GM12878 (cell line): ENCODE results near the gene TLE7. TPM values are rescaled to one million over a fixed set of nuclear protein-coding genes. Genes with fewer than 3 reads are reported as not detected.
A peak's percentile ranks its signal among the peaks of the same experiment; 100 is the strongest.

ENCODE experiments used
- ATAC-seq: fragments of 200-7000 bp; cut with Tn5 transposase; 3 replicates; pipeline ENCODE4 v1.9.1; 2020; ENCODE audit warnings: mild to moderate bottlenecking, moderate library complexity
- Bru-seq: library from RNA; stranded (reverse); fragments of 400-500 nt; gene quantifications from one replicate; lab custom pipeline; 2021; lab: Mats Ljungman, UMichigan
- BruChase-seq, 2 experiments: library from RNA; stranded (reverse); fragments of 400-500 nt; gene quantifications; one replicate each; lab custom pipeline; 2021; lab: Mats Ljungman, UMichigan
- BruUV-seq: library from RNA; stranded (reverse); fragments of 400-500 nt; replicated peaks from 2 replicates; lab custom pipeline; 2021; lab: Mats Ljungman, UMichigan
- CTCF ChIA-PET: fragments of 300-600 bp; sonication (Branson Sonifier 250); formaldehyde crosslinking; extraction: SDS; loops from one replicate; lab custom pipeline; 2021; ENCODE audit warnings: inconsistent platforms; lab: Yijun Ruan, JAX
- POLR2A ChIA-PET: fragments of 350-600 bp; formaldehyde crosslinking; extraction: SDS; loops from one replicate; lab custom pipeline; 2021; ENCODE audit warnings: inconsistent platforms; lab: Charles Lee
- RAD21 ChIA-PET: fragments of 300-600 bp; sonication (Branson Sonifier 250); formaldehyde crosslinking; loops from one replicate; lab custom pipeline; 2023; ENCODE audit warnings: antibody characterized with exemption; ENCODE audit not compliant: unreplicated experiment; lab: Charles Lee
- SMC1A ChIA-PET: fragments of 300-600 bp; sonication (Branson Sonifier 250); formaldehyde crosslinking; loops from one replicate; lab custom pipeline; 2023; ENCODE audit not compliant: unreplicated experiment, uncharacterized antibody; lab: Charles Lee
- DNase-seq: peaks from one replicate; pipeline ENCODE4 v3.0.0-alpha.2; 2011; ENCODE audit warnings: low read depth, low spot score
- FAIRE-seq: peaks from 3 replicates; lab custom pipeline; 2011; peaks lifted over from hg19 to GRCh38; lab: Jason Lieb, UNC
- H2AFZ ChIP-seq: 2 replicates; pipeline ENCODE4 v1.6.0; 2011; ENCODE audit warnings: low read depth, low read length, control low read depth; ENCODE audit not compliant: control insufficient read depth
- H3K27ac ChIP-seq: 2 replicates; pipeline ENCODE4 v1.5.1; 2011; ENCODE audit warnings: control low read depth; ENCODE audit not compliant: control insufficient read depth, insufficient read depth
- H3K27me3 ChIP-seq, 2 experiments: replicated peaks in 1 of 2; 2 replicates each; pipeline versions ENCODE4 v1.6.0 to v1.6.1; 2011; ENCODE audit warnings: low read length in 1 of 2; ENCODE audit not compliant: control insufficient read depth in 2 of 2, insufficient read depth in 2 of 2
- H3K36me3 ChIP-seq, 2 experiments: 2 replicates each; pipeline ENCODE4 v1.5.1; 2011; ENCODE audit warnings: low read length in 1 of 2; ENCODE audit not compliant: control insufficient read depth in 2 of 2, insufficient read depth in 2 of 2
- H3K4me1 ChIP-seq: 2 replicates; pipeline ENCODE4 v1.6.1; 2011; ENCODE audit warnings: mild to moderate bottlenecking, low read length, moderate library complexity, mixed read lengths; ENCODE audit not compliant: control insufficient read depth, insufficient read depth
- H3K4me2 ChIP-seq: 2 replicates; pipeline ENCODE4 v1.6.0; 2011; ENCODE audit warnings: control low read depth; ENCODE audit not compliant: control insufficient read depth, insufficient read depth
- H3K4me3 ChIP-seq: fragments of 200-600 bp; sonication (generic); 2 replicates; pipeline ENCODE4 v1.5.1; 2016
- H3K79me2 ChIP-seq: 2 replicates; pipeline ENCODE4 v1.6.0; 2011; ENCODE audit warnings: low read length; ENCODE audit not compliant: control insufficient read depth, insufficient read depth
- H3K9ac ChIP-seq: 2 replicates; pipeline ENCODE4 v1.8.0; 2011; ENCODE audit warnings: low read length, control low read depth, mixed read lengths; ENCODE audit not compliant: control insufficient read depth, insufficient read depth
- H3K9me3 ChIP-seq: replicated peaks from 3 replicates; pipeline ENCODE4 v1.5.1; 2011; ENCODE audit warnings: mild to moderate bottlenecking, low read length; ENCODE audit not compliant: control insufficient read depth, insufficient read depth
- H4K20me1 ChIP-seq: 2 replicates; pipeline ENCODE4 v1.6.0; 2011; ENCODE audit not compliant: control insufficient read depth, insufficient read depth
- CHD4 ChIP-seq: fragments of 200-600 bp; sonication (generic); IDR thresholded peaks from 2 replicates; pipeline ENCODE4 v1.6.1; 2016; ENCODE audit warnings: mild to moderate bottlenecking
- FOXM1 ChIP-seq: IDR thresholded peaks from 2 replicates; pipeline ENCODE4 v1.6.1; 2012; ENCODE audit warnings: low read depth, mild to moderate bottlenecking, inconsistent platforms, low read length, moderate library complexity
- KDM1A ChIP-seq: fragments of 200-600 bp; sonication (generic); IDR thresholded peaks from 2 replicates; pipeline ENCODE4 v1.6.1; 2016; ENCODE audit warnings: borderline replicate concordance
- NR2C1 ChIP-seq: fragments of 450-650 bp; IDR thresholded peaks from 2 replicates; pipeline ENCODE4 v1.6.1; 2017; ENCODE audit warnings: antibody characterized with exemption, mild to moderate bottlenecking, moderate library complexity
- SUZ12 ChIP-seq: fragments of 200-600 bp; sonication (generic); IDR thresholded peaks from one replicate; pipeline ENCODE4 v1.6.1; 2018; ENCODE audit warnings: antibody characterized with exemption, mild to moderate bottlenecking; ENCODE audit not compliant: unreplicated experiment
- TCF12 ChIP-seq: IDR thresholded peaks from 2 replicates; pipeline ENCODE4 v1.6.1; 2011; ENCODE audit warnings: low read depth, mild to moderate bottlenecking, low read length
- YY1 ChIP-seq: IDR thresholded peaks from 2 replicates; pipeline ENCODE4 v1.6.1; 2011; ENCODE audit warnings: low read depth, mild to moderate bottlenecking, low read length
- WGBS: methylation state at CpG from one replicate; pipeline ENCODE4 v1.1.6; 2016; ENCODE audit warnings: low lambda C conversion rate; ENCODE audit not compliant: insufficient replicate concordance, insufficient coverage; ENCODE audit errors: missing lambda C conversion rate; 5-methylcytosine and 5-hydroxymethylcytosine counted together
- in situ Hi-C: fragments of 300-500 bp; cut with MboI; formaldehyde crosslinking; loops from 9 replicates; pipeline ENCODE4 v1.14.3; 2018; ENCODE audit warnings: mixed read lengths
- intact Hi-C: fragments of 100-400 bp; cut with micrococcal nuclease; formaldehyde crosslinking; loops from one replicate; pipeline ENCODE4 v1.14.2; 2022; ENCODE audit not compliant: unreplicated experiment
- long read RNA-seq, 2 experiments: library from polyadenylated mRNA; unstranded; transcript quantifications; one replicate each; pipeline ENCODE4 v2.0.0, GENCODE V29; 2019 to 2020
- polyA minus RNA-seq, 3 experiments: library from RNA; depleted of rRNA, polyadenylated mRNA; stranded (reverse); fragments of >200 nt; gene quantifications; 2 replicates each; pipeline ENCODE4 v1.2.3, GENCODE V29; 2011
- polyA plus RNA-seq, 11 experiments: library from polyadenylated mRNA; depleted of rRNA in 4 of 11; unstranded in 6 of 11; stranded (reverse) in 5 of 11; fragments of >200 nt; fragmentation: Nextera tagmentation in 4 of 11; fragmentation: Illumina TruSeq in 1 of 11; extraction: Ambion mirVana in 4 of 11; extraction: Trizol in 1 of 11; gene quantifications; 1 replicate in 1 of 11; 2 replicates in 10 of 11; pipeline versions ENCODE4 v1.2.1 to v1.2.3, GENCODE V29; 2011 to 2016; ENCODE audit warnings: inconsistent platforms in 2 of 11, missing spikeins in 2 of 11, low read depth in 1 of 11
- total RNA-seq, 4 experiments: library from RNA; depleted of rRNA in 3 of 4; stranded (reverse); fragments of >200 nt in 3 of 4; fragmentation: Illumina TruSeq in 1 of 4; extraction: Trizol in 1 of 4; gene quantifications; 2 replicates each; pipeline versions ENCODE4 v1.2.1 to v1.2.3, GENCODE V29; 2013 to 2021

The TLE7 gene
- total RNA-seq (2013; cell fraction: nucleolus; rRNA removed), result not detected in 2 replicates
- total RNA-seq (2014; rRNA removed) (not detected in 2 replicates), total RNA-seq (2014; rRNA removed; fragmentation: Illumina TruSeq; extraction: Trizol) (not detected in 2 replicates), total RNA-seq (2021) (not detected in 2 replicates), polyA plus RNA-seq (2011; rRNA removed) (not detected in 2 replicates), polyA plus RNA-seq (2014; fragmentation: Illumina TruSeq; extraction: Trizol) (not detected in 2 replicates), polyA plus RNA-seq (2014; fragmentation: Nextera tagmentation; extraction: Ambion mirVana) (not detected), polyA plus RNA-seq (2014; rRNA removed) (not detected in 2 replicates), polyA plus RNA-seq (2016; fragmentation: Nextera tagmentation; extraction: Ambion mirVana) (not detected), polyA minus RNA-seq (2011; rRNA and poly(A)+ RNA removed) (not detected in 2 replicates), Bru-seq, nascent RNA (percentile 11 among the genes with signal in this experiment), BruChase-seq, experiment 1, labeled RNA remaining after a 6-hour chase (percentile 12 among the genes with signal in this experiment), BruChase-seq, experiment 2, labeled RNA remaining after a 2-hour chase (not detected)
- polyA plus RNA-seq (2011; ENCODE audit: low read depth), result not detected
- polyA plus RNA-seq (2011; cell fraction: cytosol; rRNA removed), result not detected in 2 replicates
- not detected in 2 replicates for polyA plus RNA-seq (2011; cell fraction: nucleus; rRNA removed)
- polyA plus RNA-seq (2012), result not detected in 2 replicates
- not detected in 2 replicates for polyA minus RNA-seq (2011; cell fraction: cytosol; rRNA and poly(A)+ RNA removed)
- polyA minus RNA-seq (2011; cell fraction: nucleus; rRNA and poly(A)+ RNA removed), result not detected in 2 replicates
- long read RNA-seq, experiment 1, result 0 reads
- long read RNA-seq, experiment 2, result 0 reads

GRCh38 chr16:71442051-71442440 is at the start of gene TLE7:
Gene TLE7 (minus strand): TSS chr16:71442054. CDS start chr16:71433324, 8,730 bp downstream.
- RAD21 ChIA-PET, result no interaction called here
- TF ChIP-seq YY1 (no peak), SUZ12 (no peak), FOXM1 (no peak), CHD4 (no peak), NR2C1 (no peak), TCF12 (no peak), KDM1A (no peak)
- WGBS, result 67% methylated on average over 9 of the region's 13 CpGs
- H3K27me3 ChIP-seq, result no peaks in the 10 kb centered on the region; a peak in 1 of 4 replicates
- no peak within 1 kb of the TSS for H3K4me3 ChIP-seq
- H4K20me1 ChIP-seq, result no peaks in the 10 kb centered on the region
- H3K9ac ChIP-seq, result no peak within 1 kb of the TSS
- H3K9me3 ChIP-seq, result peaks cover 6% of the 10 kb centered on the region; the same call in 2 of the 3 replicates
- POLR2A ChIA-PET, result no interaction called here
- DNase-seq (no peak), FAIRE-seq (no peak), ATAC-seq (no peak)
- H3K4me1 ChIP-seq, result no peaks in the 10 kb centered on the region
- no peak within 1 kb of the TSS for H2AFZ ChIP-seq
- H3K27ac ChIP-seq, result no peak within 1 kb of the TSS
- no peaks in the 10 kb centered on the region for H3K79me2 ChIP-seq
- SMC1A ChIA-PET, result no interaction called here
- H3K36me3 ChIP-seq, result no peaks in the 10 kb centered on the region
- BruUV-seq, result no TSS peak
- in situ Hi-C loops (no loop called here), intact Hi-C loops (no loop called here)
- CTCF ChIA-PET, result no interaction called here
- no peak within 1 kb of the TSS for H3K4me2 ChIP-seq
